Gastroesophageal sphincter (tissue), 3 donors: ENCODE results near the gene ERI2.

Experiments used
- CTCF ChIP-seq, 4 experiments: fragments of 200-600 bp in 2 of 4; fragments of 450-650 bp in 2 of 4; sonication (generic) in 1 of 4; IDR thresholded peaks; one replicate each; pipeline ENCODE4 v1.5.1; 2017 to 2019; ENCODE audit warnings: antibody characterized with exemption in 4 of 4, mild to moderate bottlenecking in 2 of 4, moderate library complexity in 2 of 4
- POLR2A ChIP-seq, 2 donors: fragments of 450-650 bp; IDR thresholded peaks; one replicate each; pipeline ENCODE4 v1.6.1; 2017; ENCODE audit warnings: antibody characterized with exemption in 2 of 2, mild to moderate bottlenecking in 2 of 2, moderate library complexity in 1 of 2
- POLR2AphosphoS5 ChIP-seq: sonication (generic); formaldehyde crosslinking; IDR thresholded peaks from one replicate; pipeline ENCODE4 v1.6.1; 2017; ENCODE audit warnings: antibody characterized with exemption

- peak in 1 of 4 experiments; percentile 22 for TF ChIP-seq CTCF (IDR thresholded peaks at IDR 0.05)
- peak; percentile 19 to 32 for TF ChIP-seq POLR2A (IDR thresholded peaks at IDR 0.05)
- peak; percentile 99 for TF ChIP-seq POLR2AphosphoS5
Observed at GRCh38 chr16:20851601-20852000, 45.3 kb upstream of the ERI2 start.
